NCI-H1436 (cell line): ENCODE results near the gene PGBD5.

Experiments
- DNase-seq: peaks from one replicate; lab custom pipeline; 2025; lab: John Stamatoyannopoulos, UW

PGBD5 gene

GRCh38 chr1:230300322-230301301 lies 125.5 kb downstream of the PGBD5 start:
- DNase-seq, result peak; percentile 87

- DNase-seq, result peak; percentile 30
These were observed 126.7 kb downstream of the PGBD5 start for GRCh38 chr1:230299191-230300006.

GRCh38 chr1:230295367-230295766 lies 130.8 kb downstream of the PGBD5 start:
- DNase-seq, result no peak

GRCh38 chr1:230293390-230293700 lies 132.8 kb downstream of the PGBD5 start:
- DNase-seq, result no peak

GRCh38 chr1:230292689-230293389 lies 133.3 kb downstream of the PGBD5 start:
- peak; percentile 73 for DNase-seq

GRCh38 chr1:230291731-230292620 lies 134.2 kb downstream of the PGBD5 start:
- DNase-seq, result no peak

- no peak for DNase-seq
These were observed 136.8 kb downstream of the PGBD5 start for GRCh38 chr1:230289350-230289644.

GRCh38 chr1:230288641-230289349 lies 137.3 kb downstream of the PGBD5 start:
- no peak for DNase-seq

GRCh38 chr1:230287674-230288315 lies 138.3 kb downstream of the PGBD5 start:
- no peak for DNase-seq

- DNase-seq, result no peak
These were observed 139.3 kb downstream of the PGBD5 start for GRCh38 chr1:230286890-230287269.

GRCh38 chr1:230286166-230286889 lies 139.8 kb downstream of the PGBD5 start:
- no peak for DNase-seq

GRCh38 chr1:230285351-230285750 lies 140.8 kb downstream of the PGBD5 start:
- DNase-seq, result no peak

- DNase-seq, result no peak
These were observed 141.2 kb downstream of the PGBD5 start for GRCh38 chr1:230284891-230285290.

- DNase-seq, result no peak
These were observed 142.5 kb downstream of the PGBD5 start for GRCh38 chr1:230283678-230284077.

GRCh38 chr1:230282157-230282556 lies 144.0 kb downstream of the PGBD5 start:
- peak; percentile 63 for DNase-seq

- no peak for DNase-seq
These were observed 144.6 kb downstream of the PGBD5 start for GRCh38 chr1:230281556-230281955.

GRCh38 chr1:230280906-230281413 lies 145.2 kb downstream of the PGBD5 start:
- no peak for DNase-seq

- DNase-seq, result no peak
These were observed 145.9 kb downstream of the PGBD5 start for GRCh38 chr1:230280054-230280795.

GRCh38 chr1:230279583-230279945 lies 146.6 kb downstream of the PGBD5 start:
- DNase-seq, result no peak
